ENCODE results near the gene STX1A. TPM values are rescaled to one million over a fixed set of nuclear protein-coding genes. Genes with fewer than 3 reads are reported as not detected.

Gene STX1A
- total RNA-seq, 1 donor from 2014 or later: 12.4 TPM

DNA sequence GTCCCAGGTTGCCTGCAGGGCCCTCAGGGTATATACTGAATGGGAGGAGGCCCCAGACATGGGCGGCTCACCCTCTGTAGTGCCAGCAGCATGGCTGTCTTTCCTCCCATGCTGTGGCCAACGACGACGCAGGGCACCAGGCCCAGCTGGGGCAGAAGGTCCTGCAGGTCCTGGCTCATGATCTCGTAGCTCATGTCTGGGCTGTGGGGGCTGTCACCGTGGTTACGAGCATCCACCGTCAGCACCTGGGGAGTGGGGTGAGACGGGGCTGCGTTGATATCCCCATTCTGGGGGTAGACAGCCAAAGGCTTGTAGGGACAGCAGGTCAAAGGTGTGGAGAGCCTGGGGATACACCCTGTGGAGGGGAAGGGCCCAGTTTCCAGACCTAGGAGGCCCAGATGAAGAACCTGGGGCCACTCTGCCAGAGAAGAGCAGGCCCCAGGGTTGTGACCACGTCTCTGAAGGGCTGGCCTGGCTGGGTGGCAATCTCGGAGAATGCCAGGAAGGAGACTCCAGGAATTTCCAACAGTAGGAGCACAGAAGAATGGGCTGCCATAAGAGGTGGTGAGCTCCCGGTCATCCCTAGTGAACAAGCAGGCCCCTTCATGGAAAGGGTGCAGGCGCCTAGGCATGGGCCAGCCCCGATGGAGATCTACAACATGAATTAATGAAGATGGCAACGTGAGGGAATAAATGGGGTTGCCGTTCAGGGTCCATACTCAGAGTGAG lies 18.2 kb upstream of the STX1A start:
- no peak for DNase-seq (ENCODE audit: low read depth)
- TF ChIP-seq, protein P1, sequence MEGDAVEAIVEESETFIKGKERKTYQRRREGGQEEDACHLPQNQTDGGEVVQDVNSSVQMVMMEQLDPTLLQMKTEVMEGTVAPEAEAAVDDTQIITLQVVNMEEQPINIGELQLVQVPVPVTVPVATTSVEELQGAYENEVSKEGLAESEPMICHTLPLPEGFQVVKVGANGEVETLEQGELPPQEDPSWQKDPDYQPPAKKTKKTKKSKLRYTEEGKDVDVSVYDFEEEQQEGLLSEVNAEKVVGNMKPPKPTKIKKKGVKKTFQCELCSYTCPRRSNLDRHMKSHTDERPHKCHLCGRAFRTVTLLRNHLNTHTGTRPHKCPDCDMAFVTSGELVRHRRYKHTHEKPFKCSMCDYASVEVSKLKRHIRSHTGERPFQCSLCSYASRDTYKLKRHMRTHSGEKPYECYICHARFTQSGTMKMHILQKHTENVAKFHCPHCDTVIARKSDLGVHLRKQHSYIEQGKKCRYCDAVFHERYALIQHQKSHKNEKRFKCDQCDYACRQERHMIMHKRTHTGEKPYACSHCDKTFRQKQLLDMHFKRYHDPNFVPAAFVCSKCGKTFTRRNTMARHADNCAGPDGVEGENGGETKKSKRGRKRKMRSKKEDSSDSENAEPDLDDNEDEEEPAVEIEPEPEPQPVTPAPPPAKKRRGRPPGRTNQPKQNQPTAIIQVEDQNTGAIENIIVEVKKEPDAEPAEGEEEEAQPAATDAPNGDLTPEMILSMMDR (IDR thresholded peaks at IDR 0.05; ENCODE audit: insufficient read depth, low read length, severe bottlenecking): no peak
- no peaks in the 10 kb centered on the region for H3K27me3 ChIP-seq (ENCODE audit: control insufficient read depth, insufficient read depth, low read length)
- H3K36me3 ChIP-seq (ENCODE audit: control insufficient read depth, insufficient read depth, low read length): peaks cover 5% of the 10 kb centered on the region
- H3K4me3 ChIP-seq (ENCODE audit: low read depth, low read length): peak overlapping the region; percentile 70
- FAIRE-seq: no peak

DNA sequence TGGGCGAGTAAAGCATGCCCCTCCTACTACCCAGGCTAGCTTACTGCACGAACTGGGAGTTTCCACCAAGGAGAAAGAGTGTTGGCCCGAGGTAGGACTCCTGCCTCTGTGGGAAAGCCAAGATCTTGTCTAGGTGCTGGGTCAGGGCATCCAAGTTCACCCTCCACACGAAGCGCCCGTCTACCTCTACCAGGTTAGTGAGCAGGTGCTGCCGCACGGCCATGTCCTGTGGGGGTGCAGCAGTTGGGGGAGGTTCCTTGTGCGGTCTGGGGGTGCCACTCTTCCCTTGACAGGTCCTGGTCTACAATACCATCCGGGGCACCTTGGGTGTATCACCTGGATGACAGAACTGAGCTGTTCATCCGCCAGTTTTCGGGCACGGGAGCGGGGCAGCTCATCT lies 17.4 kb upstream of the STX1A start:
- TF ChIP-seq, protein P1 (IDR thresholded peaks at IDR 0.05; ENCODE audit: insufficient read depth, low read length, severe bottlenecking): no peak
- no peaks in the 10 kb centered on the region for H3K27me3 ChIP-seq (ENCODE audit: control insufficient read depth, insufficient read depth, low read length)
- H3K4me3 ChIP-seq (ENCODE audit: low read depth, low read length): no peak overlapping the region
- DNase-seq (ENCODE audit: low read depth) (no peak), FAIRE-seq (no peak)
- H3K36me3 ChIP-seq (ENCODE audit: control insufficient read depth, insufficient read depth, low read length): peaks cover 5% of the 10 kb centered on the region

DNA sequence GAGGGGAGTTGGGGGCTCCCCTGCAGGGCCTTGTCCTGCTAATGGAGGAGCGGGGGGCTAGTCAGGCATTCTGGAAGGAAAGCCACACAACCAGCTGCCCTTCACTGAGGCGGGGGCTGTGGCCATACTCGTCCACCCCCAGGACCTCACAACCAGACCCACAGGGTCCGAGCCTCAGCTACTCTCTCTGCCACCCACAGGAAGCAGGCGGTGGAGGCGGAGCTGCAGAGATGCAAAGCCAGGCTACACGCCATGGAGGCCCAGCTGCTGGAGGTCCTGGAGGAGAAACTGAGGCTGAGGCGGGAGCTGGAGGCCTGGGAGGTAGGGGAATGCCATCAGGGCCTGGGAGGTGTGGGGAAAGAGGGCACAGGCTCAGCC lies 16.0 kb upstream of the STX1A start:
- FAIRE-seq (no peak), DNase-seq (ENCODE audit: low read depth) (no peak)
- Histone ChIP-seq H3K4me3 (ENCODE audit: low read depth, low read length) (no peak overlapping the region), H3K27me3 (ENCODE audit: control insufficient read depth, insufficient read depth, low read length) (no peaks in the 10 kb centered on the region), H3K36me3 (ENCODE audit: control insufficient read depth, insufficient read depth, low read length) (peaks cover 5% of the 10 kb centered on the region)
- TF ChIP-seq, protein P1 (IDR thresholded peaks at IDR 0.05; ENCODE audit: insufficient read depth, low read length, severe bottlenecking): no peak

DNA sequence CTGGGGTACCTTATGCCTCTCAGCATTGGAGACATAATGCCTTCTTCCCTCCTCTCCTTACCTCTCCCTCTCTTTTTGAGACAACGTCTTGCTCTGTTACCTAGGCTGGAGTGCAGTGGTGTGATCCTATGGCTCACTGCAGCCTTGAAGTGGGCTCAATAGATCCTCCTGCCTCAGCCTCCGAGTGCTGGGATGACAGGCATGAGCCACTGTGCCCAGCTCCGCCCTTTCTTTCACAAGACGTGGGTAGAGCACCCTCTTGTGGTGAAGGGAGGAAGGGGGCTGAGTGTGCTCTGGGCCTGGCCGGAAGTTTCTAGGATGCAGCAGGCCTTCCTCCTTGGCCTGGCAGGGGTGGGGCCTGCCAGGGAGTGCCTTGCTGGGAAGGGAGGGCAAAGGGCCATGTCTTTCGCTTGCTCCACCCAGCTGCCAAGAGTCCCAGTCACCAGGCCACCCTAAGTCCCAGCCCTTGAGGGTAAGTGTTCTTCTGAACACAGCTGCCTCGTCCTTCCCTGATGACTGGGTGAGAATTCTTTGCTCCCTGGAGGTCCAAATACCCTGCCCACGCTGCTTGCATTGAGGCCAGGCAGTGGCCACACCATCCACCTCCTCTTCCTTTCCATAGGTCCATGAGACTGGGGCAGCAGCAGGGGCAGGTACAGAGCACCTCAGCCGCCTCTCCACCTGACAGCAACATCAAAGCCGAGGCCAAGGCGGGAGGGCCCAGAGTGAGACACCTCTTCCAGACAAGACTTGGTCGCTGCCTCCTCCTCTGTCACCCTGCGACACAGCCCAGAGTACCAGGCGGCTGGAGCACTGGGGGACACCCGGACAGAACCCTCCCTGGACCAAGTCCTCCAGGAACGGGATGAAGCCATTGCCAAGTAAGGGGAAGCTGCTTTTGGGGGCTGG lies 15.4 kb upstream of the STX1A start:
- no peaks in the 10 kb centered on the region for H3K27me3 ChIP-seq (ENCODE audit: control insufficient read depth, insufficient read depth, low read length)
- TF ChIP-seq, protein P1 (IDR thresholded peaks at IDR 0.05; ENCODE audit: insufficient read depth, low read length, severe bottlenecking): peak; percentile 94
- no peak overlapping the region for H3K4me3 ChIP-seq (ENCODE audit: low read depth, low read length)
- DNase-seq (ENCODE audit: low read depth): peak; percentile 81
- peak; percentile 52 for FAIRE-seq
- H3K36me3 ChIP-seq (ENCODE audit: control insufficient read depth, insufficient read depth, low read length): peaks cover 5% of the 10 kb centered on the region

DNA sequence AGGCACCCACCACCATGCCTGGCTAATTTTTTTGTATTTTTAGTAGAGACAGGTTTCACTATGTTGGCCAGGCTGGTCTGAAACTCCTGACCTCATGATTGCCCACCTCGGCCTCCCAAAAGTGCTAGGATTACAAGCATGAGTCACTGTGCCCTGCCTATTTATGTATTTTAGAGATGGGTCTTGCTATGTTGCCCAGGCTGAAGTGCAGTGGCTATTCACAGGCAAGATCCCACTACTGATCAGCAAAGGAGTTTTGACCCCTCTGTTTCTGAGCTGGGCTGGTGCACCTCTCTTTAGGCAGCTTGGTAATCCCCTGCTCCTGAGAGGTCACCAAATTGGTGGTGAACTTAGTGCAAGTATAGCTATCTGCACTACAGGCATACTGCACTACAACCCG lies 12.9 kb upstream of the STX1A start:
- Histone ChIP-seq H3K27me3 (ENCODE audit: control insufficient read depth, insufficient read depth, low read length) (no peaks in the 10 kb centered on the region), H3K4me3 (ENCODE audit: low read depth, low read length) (no peak overlapping the region), H3K36me3 (ENCODE audit: control insufficient read depth, insufficient read depth, low read length) (peaks cover 5% of the 10 kb centered on the region)
- TF ChIP-seq, protein P1 (IDR thresholded peaks at IDR 0.05; ENCODE audit: insufficient read depth, low read length, severe bottlenecking): no peak
- DNase-seq (ENCODE audit: low read depth) (no peak), FAIRE-seq (no peak)

Measured in bronchial epithelial cell (primary cell).